Esophagus muscularis mucosa (tissue), 3 donors: Measurements from ENCODE around the gene PHC2.

ENCODE experiments used
- CTCF ChIP-seq, 3 experiments: fragments of 200-600 bp in 2 of 3; fragments of 450-650 bp in 1 of 3; sonication (generic) in 2 of 3; IDR thresholded peaks; one replicate each; pipeline ENCODE4 v1.5.1; 2017 to 2019; ENCODE audit warnings: antibody characterized with exemption in 3 of 3, mild to moderate bottlenecking in 2 of 3, moderate library complexity in 1 of 3
- EP300 ChIP-seq: sonication (generic); formaldehyde crosslinking; IDR thresholded peaks from one replicate; pipeline ENCODE4 v1.6.1; 2017; ENCODE audit warnings: antibody characterized with exemption

- no peak for TF ChIP-seq CTCF (IDR thresholded peaks at IDR 0.05)
- TF ChIP-seq EP300: no peak
These were observed 56.4 kb downstream of the PHC2 start for GRCh38 chr1:33374336-33375105.
